Prostate gland (tissue), 2 donors: ENCODE data around the gene ETFBKMT. TPM values are rescaled to one million over a fixed set of nuclear protein-coding genes. Genes with fewer than 3 reads are reported as not detected.
"Not testable (repeated sequence)": the region's sequence is repeated elsewhere in the genome, so short reads cannot be mapped to it uniquely, and the experiment has no call there.

ENCODE experiments used
- DNase-seq: peaks from one replicate; pipeline ENCODE4 v3.0.0-alpha.2; 2019; ENCODE audit warnings: low spot score
- H3K27ac ChIP-seq, 2 donors: fragments of 200-600 bp; sonication (generic); 2 replicates each; pipeline ENCODE4 v1.5.1; 2017 to 2019
- H3K27me3 ChIP-seq: fragments of 200-600 bp; sonication (generic); replicated peaks from 2 replicates; pipeline ENCODE4 v1.5.1; 2019; ENCODE audit not compliant: insufficient read depth
- H3K36me3 ChIP-seq, 2 donors: fragments of 200-600 bp; sonication (generic); 1 replicate in 1 of 2; 2 replicates in 1 of 2; pipeline versions ENCODE4 v1.5.1 to v1.8.1; 2017 to 2019
- H3K4me1 ChIP-seq: fragments of 200-600 bp; sonication (generic); replicated peaks from 2 replicates; pipeline ENCODE4 v1.5.1; 2019
- H3K4me3 ChIP-seq, 2 donors: fragments of 200-600 bp; sonication (generic); 2 replicates each; pipeline ENCODE4 v1.5.1; 2017 to 2019
- H3K9me3 ChIP-seq: fragments of 200-600 bp; sonication (generic); 2 replicates; pipeline ENCODE4 v1.5.1; 2017
- CTCF ChIP-seq, 4 experiments: fragments of 200-600 bp in 2 of 4; fragments of 450-650 bp in 2 of 4; sonication (generic) in 2 of 4; IDR thresholded peaks; 1 replicate in 3 of 4; 2 replicates in 1 of 4; pipeline ENCODE4 v1.5.1; 2016 to 2019; ENCODE audit warnings: antibody characterized with exemption in 4 of 4, mild to moderate bottlenecking in 2 of 4, moderate library complexity in 2 of 4
- POLR2A ChIP-seq: fragments of 450-650 bp; IDR thresholded peaks from one replicate; pipeline ENCODE4 v1.6.1; 2016; ENCODE audit warnings: antibody characterized with exemption, mild to moderate bottlenecking
- POLR2AphosphoS5 ChIP-seq: sonication (generic); formaldehyde crosslinking; IDR thresholded peaks from one replicate; pipeline ENCODE4 v1.6.1; 2017; ENCODE audit warnings: antibody characterized with exemption
- WGBS: methylation state at CpG from one replicate; pipeline ENCODE4 v1.1.5; 2018; 5-methylcytosine and 5-hydroxymethylcytosine counted together
- intact Hi-C: fragments of 100-400 bp; cut with DNase I; formaldehyde crosslinking; loops from one replicate; pipeline ENCODE4 v1.14.2; 2022
- total RNA-seq, 2 donors: library from RNA; depleted of rRNA; stranded (reverse); fragments of >200 nt; gene quantifications; one replicate each; pipeline ENCODE4 v1.1.0, GENCODE V29; 2016

Gene ETFBKMT
- total RNA-seq, 2 donors from 2014 or later = 3.6 to 7.0 TPM

- DNase-seq = no peak
- no peaks in the 10 kb centered on the region for H3K9me3 ChIP-seq
- H3K36me3 ChIP-seq = no peaks in the 10 kb centered on the region
- TF ChIP-seq POLR2A (no peak), POLR2AphosphoS5 (no peak), CTCF (IDR thresholded peaks at IDR 0.05) (no peak)
- no peaks in the 10 kb centered on the region for H3K4me1 ChIP-seq
- H3K27me3 ChIP-seq = no peaks in the 10 kb centered on the region
- intact Hi-C loops = no loop called here
- WGBS = 90% methylated on average over 6 of the region's 6 CpGs
- H3K27ac ChIP-seq = no peak overlapping the region
- H3K4me3 ChIP-seq = no peak overlapping the region
These were observed 4.5 kb downstream of the ETFBKMT start for GRCh38 chr12:31664038-31664437.

GRCh38 chr12:31669020-31669419, 9.5 kb downstream of the ETFBKMT start:
- H3K9me3 ChIP-seq = no peaks in the 10 kb centered on the region
- DNase-seq = no peak
- H3K4me1 ChIP-seq = no peaks in the 10 kb centered on the region
- TF ChIP-seq CTCF (IDR thresholded peaks at IDR 0.05) (no peak), POLR2A (no peak), POLR2AphosphoS5 (no peak)
- no peaks in the 10 kb centered on the region for H3K36me3 ChIP-seq
- H3K27ac ChIP-seq = no peak overlapping the region
- no peaks in the 10 kb centered on the region for H3K27me3 ChIP-seq
- no peak overlapping the region for H3K4me3 ChIP-seq
- intact Hi-C loops = no loop called here

- H3K4me1 ChIP-seq, H3K27me3 ChIP-seq, DNase-seq, intact Hi-C loops, H3K9me3 ChIP-seq, H3K36me3 ChIP-seq, H3K27ac ChIP-seq, H3K4me3 ChIP-seq: not testable (repeated sequence)
- 95% methylated on average over 2 of the region's 2 CpGs for whole genome bisulfite sequencing
These were observed 10.1 kb downstream of the ETFBKMT start for GRCh38 chr12:31669582-31669981.

GRCh38 chr12:31672521-31672920, 13.0 kb downstream of the ETFBKMT start:
- WGBS = 88% methylated on average over 4 of the region's 4 CpGs
- no peaks in the 10 kb centered on the region for H3K36me3 ChIP-seq
- H3K9me3 ChIP-seq = no peaks in the 10 kb centered on the region
- no peaks in the 10 kb centered on the region for H3K4me1 ChIP-seq
- TF ChIP-seq CTCF (IDR thresholded peaks at IDR 0.05) (no peak), POLR2AphosphoS5 (no peak), POLR2A (no peak)
- intact Hi-C loops = no loop called here
- no peak overlapping the region for H3K27ac ChIP-seq
- no peak overlapping the region for H3K4me3 ChIP-seq
- no peak for DNase-seq
- H3K27me3 ChIP-seq = no peaks in the 10 kb centered on the region

- no peaks in the 10 kb centered on the region for H3K9me3 ChIP-seq
- TF ChIP-seq CTCF (IDR thresholded peaks at IDR 0.05) (peak in 3 of 4 experiments; percentile 44 to 62 (median 53)), POLR2A (no peak)
- peak; percentile 11 for DNase-seq
- no peaks in the 10 kb centered on the region for H3K27me3 ChIP-seq
- no peaks in the 10 kb centered on the region for H3K4me1 ChIP-seq
- intact Hi-C loops = no loop called here
- no peak overlapping the region for H3K27ac ChIP-seq
- no peaks in the 10 kb centered on the region for H3K36me3 ChIP-seq
- H3K4me3 ChIP-seq = no peak overlapping the region
- 75% methylated on average over 10 of the region's 10 CpGs for WGBS
These were observed 22.9 kb downstream of the ETFBKMT start for GRCh38 chr12:31682136-31682962.
